GM18499 (cell line): ENCODE data around the gene UBA52.

Experiments used
- ATAC-seq: cut with Tn5 transposase; IDR thresholded peaks from one replicate; pipeline ENCODE4 v1.9.1; 2021; ENCODE audit warnings: moderate number of reproducible peaks; ENCODE audit not compliant: insufficient read depth, unreplicated experiment

The UBA52 gene

GRCh38 chr19:18606281-18607225 is 34.9 kb downstream of the UBA52 start, which contains the start of gene CRLF1:
Gene CRLF1 (minus strand): TSS chr19:18606799. CDS start chr19:18606656, 143 bp downstream.
- ATAC-seq = no peak

- ATAC-seq = no peak
Measured at GRCh38 chr19:18607226-18608101, 35.8 kb downstream of the UBA52 start.

GRCh38 chr19:18608102-18608804 is 36.6 kb downstream of the UBA52 start:
- ATAC-seq = no peak

- ATAC-seq = no peak
Measured at GRCh38 chr19:18608805-18609716, 37.4 kb downstream of the UBA52 start.

GRCh38 chr19:18609717-18610051 is 38.0 kb downstream of the UBA52 start:
- no peak for ATAC-seq

GRCh38 chr19:18610245-18610555 is 38.5 kb downstream of the UBA52 start:
- no peak for ATAC-seq

GRCh38 chr19:18610556-18611326 is 39.1 kb downstream of the UBA52 start:
- no peak for ATAC-seq

GRCh38 chr19:18611327-18612050 is 39.8 kb downstream of the UBA52 start:
- ATAC-seq = no peak

GRCh38 chr19:18612051-18612771 is 40.6 kb downstream of the UBA52 start:
- ATAC-seq = no peak

GRCh38 chr19:18612772-18613588 is 41.3 kb downstream of the UBA52 start, which contains the start of gene TMEM59L:
Gene TMEM59L (plus strand): TSS chr19:18612870. CDS start chr19:18612959, 89 bp downstream.
- ATAC-seq = no peak

GRCh38 chr19:18613589-18614234 is 42.1 kb downstream of the UBA52 start:
- ATAC-seq = no peak

- no peak for ATAC-seq
Measured at GRCh38 chr19:18616023-18616422, 44.4 kb downstream of the UBA52 start.

GRCh38 chr19:18617562-18617961 is 45.9 kb downstream of the UBA52 start:
- no peak for ATAC-seq

GRCh38 chr19:18618236-18618635 is 46.6 kb downstream of the UBA52 start:
- ATAC-seq = no peak

- ATAC-seq = no peak
Measured at GRCh38 chr19:18620311-18620710, 48.7 kb downstream of the UBA52 start.

GRCh38 chr19:18620902-18621301 is 49.2 kb downstream of the UBA52 start:
- no peak for ATAC-seq
